Endometrial microvascular endothelial cells (primary cell): ENCODE measurements around the gene NT5DC1. TPM values are rescaled to one million over a fixed set of nuclear protein-coding genes. Genes with fewer than 3 reads are reported as not detected.

ENCODE experiments used
- in situ Hi-C: cut with HindIII; loops from 2 replicates; pipeline ENCODE4 v1.10.0; 2017; ENCODE audit warnings: low sequenced_read_pairs, low pct_unique_long_range_greater_than_20kb; ENCODE audit errors: inconsistent ontology term
- total RNA-seq: library from RNA; depleted of rRNA; stranded (reverse); fragments of >200 nt; gene quantifications from one replicate; pipeline ENCODE4 v1.2.3, GENCODE V29; 2015; ENCODE audit errors: inconsistent ontology term

Gene NT5DC1
- total RNA-seq, 1 donor from 2014 or later = 9.7 TPM

- in situ Hi-C loops = no loop called here
These were observed 69.2 kb downstream of the NT5DC1 start for GRCh38 chr6:116169880-116170279.

- in situ Hi-C loops = no loop called here
These were observed 69.9 kb downstream of the NT5DC1 start for GRCh38 chr6:116170358-116171057.

DNA sequence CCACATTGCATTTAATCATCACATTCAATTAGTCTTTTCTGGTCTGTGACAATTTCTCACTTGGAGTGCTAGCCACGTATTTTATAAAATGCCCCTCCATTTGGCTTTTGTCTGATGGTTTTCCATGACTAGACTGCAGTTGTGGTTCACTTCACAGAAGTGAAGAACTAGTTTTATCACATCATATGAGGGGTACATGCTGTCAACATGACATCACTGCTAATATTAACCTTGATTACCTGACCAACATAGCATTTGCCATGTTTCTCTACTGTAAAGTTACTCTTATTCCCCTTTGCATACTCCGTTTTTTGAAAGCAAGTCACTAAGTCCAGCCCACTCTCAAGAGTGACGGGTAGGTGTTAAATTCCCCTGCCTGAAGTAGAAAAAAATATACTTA lies 73.3 kb downstream of the NT5DC1 start:
- in situ Hi-C loops = no loop called here

GRCh38 chr6:116175344-116175743 lies 74.7 kb downstream of the NT5DC1 start:
- in situ Hi-C loops = no loop called here

GRCh38 chr6:116176596-116176995 lies 75.9 kb downstream of the NT5DC1 start:
- in situ Hi-C loops = no loop called here

GRCh38 chr6:116180375-116180774 lies 79.7 kb downstream of the NT5DC1 start:
- in situ Hi-C loops = no loop called here

DNA sequence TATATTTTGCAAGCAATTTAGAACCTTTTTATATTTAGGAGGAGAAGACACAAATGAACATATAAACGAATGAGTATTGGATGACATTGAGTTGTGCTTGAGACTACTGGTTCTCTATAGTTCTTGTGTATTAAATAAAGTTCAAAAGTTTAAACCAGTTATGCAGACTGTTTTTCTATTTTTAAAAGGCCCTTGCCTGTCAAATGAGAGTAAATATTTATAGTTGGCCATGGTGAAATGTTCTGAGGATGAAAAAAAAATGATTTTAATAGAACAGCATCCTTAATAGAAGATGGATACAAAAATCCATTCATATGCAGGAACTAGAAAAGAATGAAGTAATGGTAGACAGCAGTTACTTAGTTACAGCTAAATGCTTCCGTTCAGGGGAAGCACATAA lies 88.8 kb downstream of the NT5DC1 start:
- in situ Hi-C loops = no loop called here

DNA sequence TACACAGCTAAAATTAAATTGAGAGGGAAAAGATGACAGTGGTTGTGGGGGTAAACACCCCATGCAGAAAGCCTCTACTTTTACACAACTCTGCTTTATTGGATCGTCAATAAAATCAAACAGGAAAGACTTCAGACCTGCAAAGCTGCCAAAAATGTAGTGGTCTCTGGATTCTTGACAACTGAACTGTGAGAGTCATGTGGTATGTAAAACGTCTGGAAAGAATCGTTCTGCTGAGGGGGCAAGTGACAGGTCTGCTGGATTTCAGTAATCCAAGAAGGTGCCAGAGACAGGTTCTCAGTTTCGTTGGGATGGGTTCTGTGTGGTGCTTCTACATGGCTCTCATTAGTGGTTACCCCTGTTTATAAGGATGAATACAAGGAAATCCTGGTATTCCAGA lies 89.9 kb downstream of the NT5DC1 start:
- in situ Hi-C loops = no loop called here

DNA sequence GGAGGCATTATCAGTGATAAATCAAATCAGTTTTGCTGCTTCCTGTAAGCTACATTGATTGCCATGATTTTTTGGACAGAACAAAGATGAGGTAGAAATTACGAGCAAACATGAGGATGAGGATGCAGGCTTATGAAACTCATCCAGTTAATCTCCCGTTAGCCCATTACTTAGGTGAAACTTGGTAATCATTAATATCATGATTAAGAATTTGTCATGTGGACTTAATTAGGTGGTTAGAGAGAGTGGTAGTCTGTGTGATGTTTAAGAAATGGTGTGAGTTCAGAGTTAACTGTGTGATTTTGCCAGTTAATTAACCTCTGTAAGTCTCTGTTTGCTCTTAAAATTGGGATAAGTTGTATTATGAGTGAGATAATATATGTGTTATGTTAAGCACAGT lies 91.2 kb downstream of the NT5DC1 start:
- in situ Hi-C loops = no loop called here

DNA sequence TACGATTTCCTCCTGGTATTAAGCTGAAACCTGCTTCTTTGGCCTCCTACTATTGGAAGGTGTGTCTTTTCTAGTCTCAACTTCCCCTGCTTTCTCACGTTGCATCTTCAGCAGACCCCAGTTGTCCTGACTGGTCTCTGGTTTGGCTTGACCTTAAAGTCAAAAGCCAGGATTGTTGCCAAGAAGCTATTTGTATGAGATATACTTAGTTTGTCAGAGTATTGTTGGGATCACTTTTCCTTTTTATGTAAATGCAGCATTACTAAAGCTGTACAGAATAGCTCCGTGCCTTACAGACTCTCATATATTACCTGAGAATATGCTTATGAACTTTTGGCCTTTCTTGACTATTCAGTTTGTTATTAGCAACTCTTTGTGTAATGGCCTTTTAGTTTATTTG lies 92.1 kb downstream of the NT5DC1 start:
- in situ Hi-C loops = no loop called here

DNA sequence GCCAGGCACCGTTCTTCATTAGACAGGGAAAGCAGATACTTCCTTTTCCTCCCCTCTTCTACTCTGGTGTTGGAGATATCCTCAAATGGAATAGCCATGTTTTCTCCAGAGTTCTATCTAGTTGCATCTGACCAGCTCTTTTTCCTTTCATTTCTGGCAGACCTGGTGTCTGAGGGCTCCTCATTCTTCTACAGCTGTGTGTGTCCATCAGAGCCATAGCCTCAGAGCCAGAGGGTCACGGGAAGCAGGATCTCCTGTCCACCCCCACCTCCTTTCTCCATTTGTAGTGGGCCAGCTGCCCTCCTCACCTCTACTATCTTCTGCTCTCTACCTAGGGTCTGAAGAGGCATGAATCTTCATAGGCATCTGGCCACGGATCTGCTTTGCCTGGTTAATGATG lies 96.2 kb downstream of the NT5DC1 start:
- in situ Hi-C loops = no loop called here

DNA sequence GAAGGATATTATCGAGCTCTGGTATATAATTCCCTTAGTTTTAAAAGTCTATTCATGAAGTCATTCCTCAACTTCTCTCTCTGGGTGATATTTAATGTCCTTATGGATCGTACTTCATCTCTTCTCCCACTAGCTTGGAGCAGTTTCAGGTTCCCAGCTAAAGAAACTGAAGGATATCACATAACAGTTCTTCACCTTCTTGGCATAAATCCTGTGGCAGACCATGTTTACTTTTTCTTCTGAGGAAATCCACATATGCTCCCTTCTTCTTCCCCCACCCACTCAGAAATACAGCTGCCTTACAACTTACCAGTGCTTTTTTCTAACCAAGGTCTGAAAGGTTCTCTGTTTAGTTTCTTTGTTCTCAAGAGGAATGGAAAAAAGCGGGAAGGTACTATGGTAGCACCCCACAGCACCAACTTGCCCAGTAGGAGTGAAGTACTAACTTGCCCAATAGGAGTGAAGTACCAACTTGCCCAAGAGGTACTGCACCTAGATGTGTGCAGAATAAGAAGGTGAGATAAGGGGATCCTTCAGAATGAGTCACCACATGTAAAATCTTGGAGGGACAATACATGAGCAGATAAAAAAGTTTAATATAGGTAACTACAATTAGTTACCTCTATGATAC lies 100.1 kb downstream of the NT5DC1 start:
- in situ Hi-C loops = no loop called here

DNA sequence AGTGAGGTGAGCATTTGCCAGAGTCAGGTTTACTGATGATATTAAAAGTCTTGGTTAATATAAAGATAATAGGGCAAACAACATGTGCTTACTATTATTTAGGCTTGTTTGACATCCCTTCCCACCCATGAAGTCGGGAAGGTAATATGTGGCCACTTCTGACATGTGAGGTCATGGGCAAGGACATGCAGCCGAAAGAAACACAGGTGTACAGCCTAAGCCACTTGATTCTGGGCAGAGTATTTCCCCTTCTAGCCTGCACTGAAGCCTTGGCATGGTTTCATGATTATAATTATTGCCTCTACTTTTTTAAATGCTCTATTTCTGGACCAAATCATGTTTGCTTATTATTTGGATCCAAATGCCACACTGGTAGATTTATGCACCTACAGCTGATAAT lies 100.9 kb downstream of the NT5DC1 start:
- in situ Hi-C loops = no loop called here

DNA sequence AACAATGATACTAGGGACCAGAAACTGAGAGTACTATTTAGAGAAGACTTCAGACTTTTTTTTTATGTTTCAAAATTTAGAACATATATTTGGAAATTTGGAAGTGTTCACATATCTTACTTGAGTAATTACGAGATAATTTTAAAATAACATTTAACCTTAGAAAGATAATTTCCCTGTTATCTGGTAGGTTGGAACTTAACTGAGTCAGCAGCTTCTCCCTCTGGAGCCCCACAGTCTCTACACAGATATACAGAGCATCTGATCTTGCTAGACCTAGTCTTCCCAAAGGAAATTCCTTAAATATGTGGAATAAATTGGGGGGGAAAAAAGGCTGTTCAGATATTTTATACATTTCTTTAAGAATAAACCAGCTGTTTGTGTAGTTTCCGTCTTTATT lies 104.6 kb downstream of the NT5DC1 start:
- in situ Hi-C loops = no loop called here

- in situ Hi-C loops = no loop called here
These were observed 105.7 kb downstream of the NT5DC1 start for GRCh38 chr6:116206231-116206903.

DNA sequence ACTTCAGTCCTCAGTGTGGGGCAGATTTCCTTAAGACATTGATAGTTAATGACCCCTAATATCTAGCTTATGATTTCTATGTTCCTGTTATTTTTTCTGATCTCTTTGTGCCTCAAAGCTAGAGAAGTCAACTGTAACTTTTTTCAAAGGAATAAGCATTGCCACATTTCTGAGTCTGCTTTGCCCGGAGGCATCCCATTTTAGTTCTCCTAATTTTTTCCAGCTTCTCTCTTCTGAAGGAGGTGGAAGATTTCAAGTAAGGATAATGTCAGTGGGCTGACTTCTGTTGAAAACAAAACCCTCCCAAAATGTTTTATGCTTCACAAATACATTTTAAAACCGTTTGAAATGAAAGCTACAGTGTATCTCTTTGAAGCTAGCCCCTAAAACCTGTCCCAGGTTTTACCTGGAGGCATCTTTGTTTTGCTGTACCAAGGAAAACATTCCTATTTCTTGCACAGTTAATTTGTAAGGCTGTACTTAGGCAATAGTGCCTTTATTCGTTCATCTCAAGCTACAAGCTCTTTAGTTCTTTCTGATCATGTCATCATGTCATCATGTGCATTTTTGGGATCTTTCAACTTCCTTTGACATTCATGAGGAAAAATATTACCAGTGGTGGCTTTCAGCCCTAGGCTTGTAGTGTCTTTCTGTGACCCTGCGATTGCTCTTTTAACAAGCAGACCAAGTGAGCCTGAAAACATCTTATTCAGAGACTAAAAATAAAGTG lies 107.6 kb downstream of the NT5DC1 start:
- in situ Hi-C loops = no loop called here

DNA sequence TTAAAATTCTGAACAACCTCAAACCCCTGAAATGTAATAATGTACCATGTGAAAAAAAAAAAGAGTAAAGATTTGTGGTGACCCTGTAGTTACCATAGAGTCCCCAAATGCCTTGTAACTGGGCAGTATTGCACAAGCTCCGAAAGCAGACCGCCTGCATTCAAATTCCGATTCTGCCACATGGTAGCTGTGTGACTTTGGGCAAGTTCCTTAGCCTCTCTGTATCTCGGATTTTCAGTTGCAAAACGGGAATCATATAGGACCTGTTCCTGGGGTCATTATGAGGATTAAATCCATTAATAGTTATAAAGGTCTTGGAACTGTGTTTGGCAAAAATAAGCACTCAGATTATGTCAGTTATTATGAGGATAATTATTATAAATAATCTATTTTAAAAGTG lies 109.7 kb downstream of the NT5DC1 start:
- in situ Hi-C loops = no loop called here

- in situ Hi-C loops = no loop called here
These were observed 110.2 kb downstream of the NT5DC1 start for GRCh38 chr6:116210750-116211425.

DNA sequence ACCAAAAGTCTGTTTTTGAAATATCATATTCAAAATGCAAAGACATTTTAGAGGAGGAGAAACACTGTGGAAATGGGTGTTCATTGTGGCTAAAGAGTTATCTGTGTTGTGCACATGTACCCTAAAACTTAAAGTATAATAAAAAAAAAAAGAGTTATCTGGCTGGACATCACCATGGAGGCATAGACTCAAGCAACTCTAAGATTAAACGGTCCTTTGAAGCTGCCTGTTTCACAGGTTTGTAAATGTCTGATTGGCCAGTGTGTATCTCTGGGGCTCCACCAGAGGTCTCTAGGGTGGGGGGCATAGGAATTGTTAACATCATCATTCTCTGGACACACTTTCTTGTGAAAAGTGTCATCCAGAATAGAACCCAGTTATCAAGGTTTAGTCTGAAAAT lies 114.0 kb downstream of the NT5DC1 start:
- in situ Hi-C loops = no loop called here
